Measurements from ENCODE around the gene C19orf67.
"Not testable (repeated sequence)": the region's sequence is repeated elsewhere in the genome, so short reads cannot be mapped to it uniquely, and the experiment has no call there.

C19orf67 gene

GRCh38 chr19:14056069-14056666 is 29.4 kb downstream of the C19orf67 start:
- DNase-seq (ENCODE audit: low spot score) = no peak

- DNase-seq (ENCODE audit: low spot score) = no peak
These were observed 30.2 kb downstream of the C19orf67 start for GRCh38 chr19:14055396-14055795.

DNA sequence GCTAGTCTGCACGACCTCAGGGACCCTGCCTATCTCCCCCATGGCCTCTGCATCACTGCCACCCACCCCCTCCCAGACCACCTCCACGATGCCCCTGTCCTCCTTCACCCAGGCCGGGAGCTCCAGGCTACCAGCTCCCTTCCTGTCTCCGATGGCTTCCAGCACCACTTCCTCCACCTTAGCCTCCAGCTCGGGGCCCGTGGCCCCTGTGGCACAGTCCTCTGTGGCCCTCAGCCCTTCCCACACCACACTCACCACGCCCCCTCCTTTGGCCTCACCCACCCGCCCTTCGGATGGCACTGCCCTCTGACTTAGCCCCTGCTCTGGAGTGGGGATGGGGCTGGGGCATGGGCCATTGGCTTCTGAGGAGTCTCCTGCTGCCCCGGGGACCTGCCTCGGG is 30.9 kb downstream of the C19orf67 start:
- DNase-seq (ENCODE audit: low spot score) = no peak

DNA sequence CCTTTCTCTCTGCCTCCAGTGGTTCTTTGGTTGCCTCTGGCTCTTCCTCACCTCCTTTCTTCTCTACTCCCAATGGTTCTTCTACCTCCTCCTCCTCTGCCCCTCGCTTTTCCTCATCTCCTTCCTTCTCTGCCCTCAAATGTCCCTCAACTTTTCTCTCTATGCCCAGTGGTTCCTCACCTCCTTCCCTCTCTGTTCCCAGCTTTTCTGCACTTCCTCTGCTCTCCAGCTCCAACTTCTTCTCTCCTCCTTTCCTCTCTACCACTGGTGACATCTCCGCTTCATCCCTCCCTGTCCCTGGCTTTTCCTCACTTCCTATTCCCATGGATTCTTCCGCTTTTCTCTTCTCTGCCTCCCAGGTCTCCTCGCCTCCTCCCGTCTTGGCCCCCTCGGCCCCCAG is 31.5 kb downstream of the C19orf67 start:
- no peak for DNase-seq (ENCODE audit: low spot score)

- DNase-seq (ENCODE audit: low spot score) = no peak
These were observed 32.1 kb downstream of the C19orf67 start for GRCh38 chr19:14053500-14053899.

GRCh38 chr19:14053032-14053431 is 32.6 kb downstream of the C19orf67 start:
- no peak for DNase-seq (ENCODE audit: low spot score)

DNA sequence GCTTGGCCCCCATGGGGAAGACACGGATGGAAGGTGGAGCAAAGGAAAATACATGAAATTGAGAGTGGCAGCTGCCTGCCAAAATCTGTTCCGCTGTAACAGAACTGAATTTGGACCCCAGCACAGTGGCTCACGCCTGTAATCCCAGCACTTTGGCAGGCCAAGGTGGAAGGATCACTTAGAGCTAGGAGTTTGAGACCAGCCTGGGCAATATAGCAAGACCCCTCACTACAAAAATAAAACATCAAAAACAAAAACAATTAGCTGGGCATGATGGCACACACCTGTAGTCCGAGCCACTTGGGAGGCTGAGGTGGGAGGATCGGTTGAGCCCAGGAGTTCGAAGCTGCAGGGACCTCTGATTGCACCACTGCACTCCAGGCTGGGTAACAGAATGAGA is 33.1 kb downstream of the C19orf67 start:
- no peak for DNase-seq (ENCODE audit: low spot score)

DNA sequence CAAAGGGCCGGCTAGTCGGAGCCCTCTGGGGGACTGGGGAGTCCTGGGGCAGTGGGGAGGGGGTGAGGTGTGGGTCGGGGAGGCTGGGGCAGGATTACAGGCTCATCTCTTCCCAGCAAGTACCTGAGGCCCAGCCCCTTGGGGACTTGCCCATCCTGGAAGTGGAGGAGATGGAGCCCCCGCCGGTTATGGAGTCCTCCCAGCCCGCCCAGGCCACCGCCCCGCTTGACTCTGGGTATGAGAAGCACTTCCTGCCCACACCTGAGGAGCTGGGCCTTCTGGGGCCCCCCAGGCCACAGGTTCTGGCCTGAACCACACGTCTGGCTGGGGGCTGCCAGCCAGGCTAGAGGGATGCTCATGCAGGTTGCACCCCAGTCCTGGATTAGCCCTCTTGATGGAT is 33.6 kb downstream of the C19orf67 start:
- DNase-seq (ENCODE audit: low spot score) = no peak

- DNase-seq (ENCODE audit: low spot score) = not testable (repeated sequence)
These were observed 34.6 kb downstream of the C19orf67 start for GRCh38 chr19:14050961-14051360.

- DNase-seq (ENCODE audit: low spot score) = no peak
These were observed 35.1 kb downstream of the C19orf67 start for GRCh38 chr19:14050512-14050911.

DNA sequence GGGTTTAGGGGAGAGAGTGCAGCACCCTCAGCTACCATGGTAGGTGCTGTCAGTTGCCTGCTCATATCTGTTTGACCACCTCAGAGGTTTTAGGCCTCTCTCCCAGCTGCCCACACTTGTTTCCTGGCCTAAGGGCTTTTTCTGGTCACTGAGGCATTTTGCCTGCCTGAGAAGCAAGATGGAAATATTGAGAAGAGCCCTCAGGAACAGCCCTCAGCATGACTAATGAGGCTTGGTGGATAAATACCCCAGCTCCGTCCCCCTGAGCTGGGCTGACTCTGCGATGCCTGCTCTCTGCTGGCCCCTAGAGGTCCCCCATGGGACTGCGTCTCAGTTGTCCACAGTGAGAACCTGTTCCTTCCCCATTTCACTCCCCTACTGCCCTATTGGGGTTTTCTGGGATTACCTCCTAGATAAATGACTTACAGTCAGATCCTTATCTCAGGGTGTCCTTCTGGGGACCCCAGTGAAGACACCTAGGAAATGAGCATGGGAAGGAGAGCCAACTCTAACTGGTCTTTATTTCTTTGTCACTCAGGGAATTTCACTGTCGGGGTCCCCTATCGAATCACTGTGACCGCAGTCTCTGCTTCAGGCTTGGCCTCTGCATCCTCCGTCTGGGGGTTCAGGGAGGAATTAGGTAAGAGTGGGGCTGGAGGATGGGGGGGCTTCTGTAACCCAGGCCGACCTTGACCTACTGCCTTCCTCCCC is 37.0 kb downstream of the C19orf67 start:
- DNase-seq (ENCODE audit: low spot score) = peak; percentile 32

DNA sequence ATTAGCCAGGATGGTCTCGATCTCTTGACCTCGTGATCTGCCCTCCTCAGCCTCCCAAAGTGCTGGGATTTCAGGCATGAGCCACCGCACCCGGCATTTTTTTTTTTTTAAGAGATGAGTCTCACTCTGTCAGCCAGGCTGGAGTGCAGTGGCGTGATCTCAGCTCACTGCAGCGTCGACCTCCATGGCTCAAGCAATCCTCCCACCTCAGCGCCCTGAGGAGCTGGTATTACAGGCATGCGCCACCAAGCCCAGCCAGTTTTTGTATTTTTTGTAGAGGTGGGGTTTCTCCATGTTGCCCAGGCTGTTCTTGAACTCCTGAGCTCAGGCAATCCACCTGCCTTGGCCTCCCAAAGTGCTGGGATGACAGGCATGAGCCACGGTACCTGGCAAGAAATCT is 37.7 kb downstream of the C19orf67 start:
- DNase-seq (ENCODE audit: low spot score) = not testable (repeated sequence)

- peak; percentile 56 for DNase-seq (ENCODE audit: low spot score)
These were observed 42.6 kb downstream of the C19orf67 start for GRCh38 chr19:14042659-14043608.

- DNase-seq (ENCODE audit: low spot score) = no peak
These were observed 46.4 kb downstream of the C19orf67 start for GRCh38 chr19:14039181-14039580.

GRCh38 chr19:14035706-14036105 is 49.9 kb downstream of the C19orf67 start:
- DNase-seq (ENCODE audit: low spot score) = peak; percentile 23

DNA sequence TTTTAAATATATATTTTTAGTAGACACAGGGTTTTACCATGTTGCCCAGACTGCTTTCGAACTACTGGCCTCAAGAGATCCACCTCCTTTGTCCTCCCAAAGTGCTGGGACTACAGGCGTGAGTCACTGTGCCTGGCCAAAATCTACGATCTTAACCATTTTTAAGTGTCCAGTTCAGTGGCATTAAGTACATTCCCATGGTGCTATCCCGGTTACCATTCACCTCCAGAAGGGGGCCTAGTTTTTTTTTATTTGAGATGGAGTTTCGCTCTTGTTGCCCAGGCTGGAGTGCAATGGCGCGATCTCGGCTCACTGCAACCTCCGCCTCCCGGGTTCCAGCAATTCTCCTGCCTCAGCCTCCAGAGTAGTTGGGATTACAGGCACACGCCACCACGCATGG is 50.4 kb downstream of the C19orf67 start:
- not testable (repeated sequence) for DNase-seq (ENCODE audit: low spot score)

GRCh38 chr19:14033946-14034345 is 51.6 kb downstream of the C19orf67 start:
- peak; percentile 10 for DNase-seq (ENCODE audit: low spot score)

DNA sequence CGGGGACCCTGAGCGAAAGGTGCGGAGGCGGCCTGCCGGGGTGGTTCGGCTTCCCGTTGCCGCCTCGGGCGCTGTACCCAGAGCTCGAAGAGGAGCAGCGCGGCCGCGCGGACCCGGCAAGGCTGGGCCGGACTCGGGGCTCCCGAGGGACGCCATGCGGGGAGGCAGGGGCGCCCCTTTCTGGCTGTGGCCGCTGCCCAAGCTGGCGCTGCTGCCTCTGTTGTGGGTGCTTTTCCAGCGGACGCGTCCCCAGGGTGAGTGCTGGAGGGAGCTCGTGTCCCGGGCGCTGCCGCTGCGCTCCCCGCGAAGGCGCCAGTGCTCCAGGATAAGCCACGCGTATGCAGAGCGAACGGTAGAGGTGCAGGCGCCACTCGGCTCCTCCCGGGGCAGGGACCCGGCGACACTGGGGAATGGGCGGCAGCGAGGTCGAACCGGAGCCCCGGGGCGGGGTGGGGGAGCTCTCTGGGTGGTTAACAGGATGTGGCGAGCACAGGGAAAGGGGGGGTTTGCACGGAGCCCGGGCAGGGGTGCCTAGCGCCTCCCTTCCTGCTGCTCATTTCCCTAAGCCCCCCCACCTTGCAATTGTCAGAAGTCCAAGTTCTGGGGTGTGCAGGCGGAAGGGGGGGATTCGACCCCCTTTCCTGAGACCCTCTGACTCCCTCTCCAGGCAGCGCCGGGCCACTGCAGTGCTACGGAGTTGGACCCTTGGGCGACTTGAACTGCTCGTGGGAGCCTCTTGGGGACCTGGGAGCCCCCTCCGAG is 53.7 kb downstream of the C19orf67 start, which contains the start of gene IL27RA:
TSS of gene IL27RA (plus strand) at position 44 of the 762 bp plus-strand sequence. CDS start at position 155, 111 bp downstream.
- DNase-seq (ENCODE audit: low spot score) = peak; percentile 48
